ENCODE data around the gene TTC28. TPM values are rescaled to one million over a fixed set of nuclear protein-coding genes. Genes with fewer than 3 reads are reported as not detected.

TTC28 gene
- total RNA-seq, 1 donor from 2014 or later: 46.2 TPM

- H3K27ac ChIP-seq: no peak overlapping the region
- peaks cover 2% of the 10 kb centered on the region for H3K27me3 Mint-ChIP-seq (ENCODE audit: insufficient read depth, low read depth)
Observed at GRCh38 chr22:28435140-28435768, 244.4 kb downstream of the TTC28 start.

GRCh38 chr22:28430466-28431025 is 249.1 kb downstream of the TTC28 start:
- H3K27ac Mint-ChIP-seq: no peak overlapping the region
- no peak overlapping the region for H3K4me3 ChIP-seq
- H3F3A ChIP-seq (ENCODE audit: low read depth): no peaks in the 10 kb centered on the region
- TF ChIP-seq EZH2phosphoT487 (IDR thresholded peaks at IDR 0.05): no peak
- TF ChIP-seq EZH2 (IDR thresholded peaks at IDR 0.05): no peak
- TF ChIP-seq CTCF (IDR thresholded peaks at IDR 0.05): no peak
- H3K9me3 ChIP-seq (ENCODE audit: low read depth): no peaks in the 10 kb centered on the region
- H3K27me3 ChIP-seq: no peaks in the 10 kb centered on the region
- no peak overlapping the region for H3K9ac ChIP-seq
- H4K20me1 ChIP-seq (ENCODE audit: low read depth): peaks cover 3% of the 10 kb centered on the region
- H2AFZ ChIP-seq (replicated peaks): no peak overlapping the region
- no peak overlapping the region for H3K4me3 Mint-ChIP-seq
- peaks cover 4% of the 10 kb centered on the region for H3K79me2 ChIP-seq (ENCODE audit: low read depth)
- no peaks in the 10 kb centered on the region for H3K36me3 ChIP-seq
- DNase-seq (ENCODE audit: low spot score): no peak
- no peak overlapping the region for H3K4me2 ChIP-seq
- H3K27ac ChIP-seq: no peak overlapping the region
- H3K4me1 Mint-ChIP-seq: peaks cover 8% of the 10 kb centered on the region
- no peaks in the 10 kb centered on the region for H3K9me3 Mint-ChIP-seq
- peaks cover 13% of the 10 kb centered on the region for H3K36me3 Mint-ChIP-seq
- peaks cover 5% of the 10 kb centered on the region for H3K27me3 Mint-ChIP-seq (ENCODE audit: insufficient read depth, low read depth)
- peaks cover 6% of the 10 kb centered on the region for H3K4me1 ChIP-seq

More at GRCh38 chr22:28435140-28435768, 244.4 kb downstream of the TTC28 start:
- no peak overlapping the region for H3K4me3 ChIP-seq
- TF ChIP-seq CTCF (IDR thresholded peaks at IDR 0.05) (no peak), EZH2 (IDR thresholded peaks at IDR 0.05) (no peak), EZH2phosphoT487 (IDR thresholded peaks at IDR 0.05) (no peak)
- peaks cover 4% of the 10 kb centered on the region for H3K79me2 ChIP-seq (ENCODE audit: low read depth)
- DNase-seq (ENCODE audit: low spot score): no peak
- H4K20me1 ChIP-seq (ENCODE audit: low read depth): peaks cover 11% of the 10 kb centered on the region
- no peak overlapping the region for H3K9ac ChIP-seq
- no peaks in the 10 kb centered on the region for H3K36me3 ChIP-seq
- H3K27me3 ChIP-seq: no peaks in the 10 kb centered on the region
- no peak overlapping the region for H3K27ac Mint-ChIP-seq
- H3K4me2 ChIP-seq: no peak overlapping the region
- H3K4me3 Mint-ChIP-seq: no peak overlapping the region
- H3K9me3 ChIP-seq (ENCODE audit: low read depth): no peaks in the 10 kb centered on the region
- H3K4me1 ChIP-seq: peaks cover 6% of the 10 kb centered on the region
- peaks cover 30% of the 10 kb centered on the region for H3K4me1 Mint-ChIP-seq
- H2AFZ ChIP-seq (replicated peaks): no peak overlapping the region
- H3K36me3 Mint-ChIP-seq: peaks cover 2% of the 10 kb centered on the region
- no peaks in the 10 kb centered on the region for H3K9me3 Mint-ChIP-seq
- H3F3A ChIP-seq (ENCODE audit: low read depth): no peaks in the 10 kb centered on the region

GRCh38 chr22:28429711-28430110 is 249.9 kb downstream of the TTC28 start:
- TF ChIP-seq CTCF (IDR thresholded peaks at IDR 0.05) (no peak), EZH2phosphoT487 (IDR thresholded peaks at IDR 0.05) (no peak)
- Histone ChIP-seq H3K9ac (no peak overlapping the region), H3F3A (ENCODE audit: low read depth) (no peaks in the 10 kb centered on the region), H3K36me3 (no peaks in the 10 kb centered on the region), H3K27me3 (no peaks in the 10 kb centered on the region), H3K27ac (no peak overlapping the region), H4K20me1 (ENCODE audit: low read depth) (peaks cover 5% of the 10 kb centered on the region), H3K4me2 (no peak overlapping the region), H3K79me2 (ENCODE audit: low read depth) (peaks cover 4% of the 10 kb centered on the region), H3K9me3 (ENCODE audit: low read depth) (no peaks in the 10 kb centered on the region), H3K4me1 (peaks cover 6% of the 10 kb centered on the region), H3K4me3 (no peak overlapping the region), H2AFZ (replicated peaks) (no peak overlapping the region)
- H3K27ac Mint-ChIP-seq: no peak overlapping the region
- H3K9me3 Mint-ChIP-seq: no peaks in the 10 kb centered on the region
- peaks cover 5% of the 10 kb centered on the region for H3K27me3 Mint-ChIP-seq (ENCODE audit: insufficient read depth, low read depth)
- no peak overlapping the region for H3K4me3 Mint-ChIP-seq
- no peak for DNase-seq (ENCODE audit: low spot score)
- peaks cover 8% of the 10 kb centered on the region for H3K4me1 Mint-ChIP-seq
- H3K36me3 Mint-ChIP-seq: peaks cover 17% of the 10 kb centered on the region
